A549 treated with ZK216348 at 1 μM for 4 hours (cell line): ENCODE data around the gene OVAAL. TPM values are rescaled to one million over a fixed set of nuclear protein-coding genes. Genes with fewer than 3 reads are reported as not detected.

Source experiments
- total RNA-seq: library from RNA; stranded (reverse); fragments of 200-300 nt; extraction: Qiagen RNA extraction; gene quantifications from 5 replicates; pipeline ENCODE4 v1.2.3, GENCODE V29; 2022; ENCODE audit warnings: low read depth

The OVAAL gene
- 0.18 TPM in 1 of 5 replicates, not detected in the others for total RNA-seq

GRCh38 chr1:180558664-180559063 lies at the start of gene OVAAL:
TSS of gene OVAAL (plus strand) at chr1:180558964.

Other genes starting within 250 kb of the OVAAL start
- gene ACBD6, start 56.4 kb upstream of the OVAAL start, total RNA-seq: 53.9 to 59.9 TPM (median 56.9 TPM) in 5 replicates
- 16.9 to 34.6 TPM (median 22.9 TPM) in 5 replicates for gene XPR1, start 73.1 kb downstream of the OVAAL start, total RNA-seq